H9 (cell line): ENCODE data around the gene UMAD1. TPM values are rescaled to one million over a fixed set of nuclear protein-coding genes. Genes with fewer than 3 reads are reported as not detected.

Experiments
- DNase-seq: peaks from one replicate; pipeline ENCODE4 v3.0.0-alpha.2; 2017
- H2AFZ ChIP-seq: one replicate; pipeline ENCODE4 v1.6.1; 2013; ENCODE audit warnings: mild to moderate bottlenecking, low read length, control low read depth, moderate library complexity
- H2AK5ac ChIP-seq: 2 replicates; pipeline ENCODE4 v1.6.1; 2013; ENCODE audit warnings: low read length, control low read depth, mixed read lengths; ENCODE audit not compliant: insufficient read length
- H2BK120ac ChIP-seq: one replicate; pipeline ENCODE4 v1.6.1; 2013; ENCODE audit warnings: low read depth, mild to moderate bottlenecking, low read length, control low read depth, inconsistent platforms; ENCODE audit not compliant: poor library complexity, severe bottlenecking
- H2BK12ac ChIP-seq: 2 replicates; pipeline ENCODE4 v1.6.1; 2013; ENCODE audit warnings: low read length, control low read depth, mixed read lengths, low read depth; ENCODE audit not compliant: insufficient read length
- H2BK15ac ChIP-seq: 2 replicates; pipeline ENCODE4 v1.6.1; 2013; ENCODE audit warnings: low read depth, low read length, control low read depth
- H2BK20ac ChIP-seq: one replicate; pipeline ENCODE4 v1.6.1; 2013; ENCODE audit warnings: low read depth, mild to moderate bottlenecking, low read length, control low read depth, inconsistent platforms; ENCODE audit not compliant: poor library complexity, severe bottlenecking
- H2BK5ac ChIP-seq: 2 replicates; pipeline ENCODE4 v1.6.1; 2013; ENCODE audit warnings: low read length, control low read depth, mixed read lengths; ENCODE audit not compliant: insufficient read length
- H3K14ac ChIP-seq: 2 replicates; pipeline ENCODE4 v1.6.1; 2013; ENCODE audit warnings: low read length, control low read depth; ENCODE audit not compliant: insufficient read depth
- H3K18ac ChIP-seq: 2 replicates; pipeline ENCODE4 v1.6.1; 2013; ENCODE audit warnings: low read depth, mild to moderate bottlenecking, mixed read lengths, low read length, control low read depth; ENCODE audit not compliant: insufficient read length
- H3K23ac ChIP-seq: 2 replicates; pipeline ENCODE4 v1.6.1; 2013; ENCODE audit warnings: low read length, control low read depth, mixed read lengths, low read depth; ENCODE audit not compliant: insufficient read length
- H3K23me2 ChIP-seq: 2 replicates; pipeline ENCODE4 v1.6.1; 2013; ENCODE audit warnings: low read depth, mild to moderate bottlenecking, mixed read lengths, low read length, control low read depth; ENCODE audit not compliant: insufficient read length, poor library complexity, severe bottlenecking
- H3K27ac ChIP-seq: 2 replicates; pipeline ENCODE4 v1.5.1; 2013; ENCODE audit warnings: low read length, control low read depth, mixed read lengths, low read depth; ENCODE audit not compliant: insufficient read length
- H3K27me3 ChIP-seq: 2 replicates; pipeline ENCODE4 v1.6.1; 2013; ENCODE audit warnings: low read length, control low read depth, inconsistent platforms; ENCODE audit not compliant: insufficient read depth
- H3K4ac ChIP-seq: 2 replicates; pipeline ENCODE4 v1.6.1; 2013; ENCODE audit warnings: low read depth, mild to moderate bottlenecking, control low read depth, inconsistent platforms, low read length, moderate library complexity
- H3K4me1 ChIP-seq: 2 replicates; pipeline ENCODE4 v1.6.1; 2013; ENCODE audit warnings: low read length, control low read depth, inconsistent platforms; ENCODE audit not compliant: insufficient read depth
- H3K4me2 ChIP-seq: 2 replicates; pipeline ENCODE4 v1.6.1; 2013; ENCODE audit warnings: low read length, control low read depth, mixed read lengths; ENCODE audit not compliant: insufficient read length, insufficient read depth
- H3K56ac ChIP-seq: 2 replicates; pipeline ENCODE4 v1.6.1; 2013; ENCODE audit warnings: low read depth, mild to moderate bottlenecking, mixed read lengths, low read length, control low read depth; ENCODE audit not compliant: insufficient read length
- H3K79me1 ChIP-seq: 2 replicates; pipeline ENCODE4 v1.6.1; 2013; ENCODE audit warnings: low read depth, mild to moderate bottlenecking, moderate library complexity, low read length, control low read depth, inconsistent platforms; ENCODE audit not compliant: insufficient read depth, poor library complexity, severe bottlenecking
- H3K79me2 ChIP-seq: 2 replicates; pipeline ENCODE4 v1.6.1; 2013; ENCODE audit warnings: low read length, control low read depth, inconsistent platforms; ENCODE audit not compliant: insufficient read depth
- H3K9ac ChIP-seq: 2 replicates; pipeline ENCODE4 v1.6.1; 2013; ENCODE audit warnings: low read length, control low read depth, mixed read lengths; ENCODE audit not compliant: insufficient read length; ENCODE audit errors: extremely low read depth
- H3K9me3 ChIP-seq: one replicate; pipeline ENCODE4 v1.6.1; 2013; ENCODE audit warnings: low read depth, low read length, inconsistent platforms; ENCODE audit not compliant: control insufficient read depth
- H3T11ph ChIP-seq: one replicate; pipeline ENCODE4 v1.6.1; 2013; ENCODE audit warnings: mild to moderate bottlenecking, low read length, control low read depth, inconsistent platforms
- H4K20me1 ChIP-seq: one replicate; pipeline ENCODE4 v1.6.1; 2013; ENCODE audit not compliant: control insufficient read depth, insufficient read length, insufficient read depth
- H4K5ac ChIP-seq: 2 replicates; pipeline ENCODE4 v1.6.1; 2013; ENCODE audit warnings: low read depth, mild to moderate bottlenecking, mixed read lengths, low read length, control low read depth; ENCODE audit not compliant: insufficient read length
- H4K8ac ChIP-seq: replicated peaks from 2 replicates; pipeline ENCODE4 v1.6.1; 2013; ENCODE audit warnings: low read length, control low read depth, mixed read lengths, low read depth; ENCODE audit not compliant: insufficient read length
- H4K91ac ChIP-seq: 2 replicates; pipeline ENCODE4 v1.6.1; 2013; ENCODE audit warnings: low read depth, mild to moderate bottlenecking, moderate library complexity, mixed read lengths, low read length, control low read depth; ENCODE audit not compliant: insufficient read length
- H3K27ac Mint-ChIP-seq, 3 experiments: 2 replicates in 2 of 3; 3 replicates in 1 of 3; pipeline ENCODE4 v1.8.0; 2020 to 2021; ENCODE audit warnings: mixed read lengths in 3 of 3, mild to moderate bottlenecking in 1 of 3, moderate library complexity in 1 of 3
- H3K27me3 Mint-ChIP-seq: 2 replicates; pipeline ENCODE4 v1.8.0; 2021; ENCODE audit warnings: low read depth, mild to moderate bottlenecking, moderate library complexity, mixed read lengths
- H3K36me3 Mint-ChIP-seq, 3 experiments: 2 replicates in 2 of 3; 3 replicates in 1 of 3; pipeline ENCODE4 v1.8.0; 2020 to 2021; ENCODE audit warnings: low read depth in 3 of 3, mixed read lengths in 3 of 3; ENCODE audit not compliant: insufficient read depth in 1 of 3
- H3K4me1 Mint-ChIP-seq, 2 experiments: 2 replicates each; pipeline ENCODE4 v1.8.0; 2020; ENCODE audit warnings: mixed read lengths in 2 of 2
- H3K4me3 Mint-ChIP-seq, 2 experiments: 2 replicates in 1 of 2; 3 replicates in 1 of 2; pipeline ENCODE4 v1.8.0; 2020 to 2021; ENCODE audit warnings: mild to moderate bottlenecking in 2 of 2, mixed read lengths in 2 of 2, moderate library complexity in 1 of 2
- H3K9me3 Mint-ChIP-seq, 2 experiments: 2 replicates in 1 of 2; 3 replicates in 1 of 2; pipeline ENCODE4 v1.8.0; 2020; ENCODE audit warnings: mild to moderate bottlenecking in 2 of 2, mixed read lengths in 2 of 2, moderate library complexity in 1 of 2
- total RNA-seq: library from RNA; stranded (reverse); gene quantifications from 2 replicates; pipeline ENCODE4 v1.2.1, GENCODE V29; 2021
- TF ChIP-seq, protein P1 (sequence below): fragments of 200-600 bp; sonication (generic); conservative IDR thresholded peaks from 3 replicates; pipeline ENCODE4 v1.8.0; 2021; ENCODE audit warnings: antibody characterized with exemption, mild to moderate bottlenecking

Gene UMAD1
- total RNA-seq, 1 experiment from 2014 or later = 8.9 TPM

DNA sequence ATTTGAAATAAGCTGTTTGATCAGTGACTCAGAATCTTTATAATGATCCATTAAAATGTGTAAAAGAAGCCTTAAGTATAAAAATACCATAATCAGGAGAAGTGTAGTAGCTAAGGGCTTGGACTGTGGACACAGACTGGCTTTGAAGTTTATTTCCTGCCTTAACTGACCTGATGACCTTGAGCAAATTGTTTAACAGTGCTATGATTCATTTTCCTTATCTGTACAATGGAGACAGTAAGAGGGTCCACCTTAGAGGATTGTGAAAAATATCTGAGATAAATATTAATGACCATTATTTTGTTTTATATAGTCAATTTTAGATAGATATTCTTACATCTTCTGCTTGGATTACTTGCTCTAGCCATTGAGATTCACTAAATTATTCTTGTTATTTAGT lies 91.2 kb downstream of the UMAD1 start:
- no peak overlapping the region for H3K56ac ChIP-seq
- H3K79me2 ChIP-seq = no peaks in the 10 kb centered on the region
- no peaks in the 10 kb centered on the region for H3K79me1 ChIP-seq
- H3K4me1 Mint-ChIP-seq = peaks cover 6 to 9% of the 10 kb centered on the region in 2 experiments
- H4K8ac ChIP-seq = no peak overlapping the region
- H2BK5ac ChIP-seq = no peak overlapping the region
- no peaks in the 10 kb centered on the region for H3K27me3 Mint-ChIP-seq
- no peak overlapping the region for H3K4me3 Mint-ChIP-seq
- no peak overlapping the region for H3K4ac ChIP-seq
- H3K9ac ChIP-seq = no peak overlapping the region
- no peak overlapping the region for H2BK20ac ChIP-seq
- TF ChIP-seq, protein P1, sequence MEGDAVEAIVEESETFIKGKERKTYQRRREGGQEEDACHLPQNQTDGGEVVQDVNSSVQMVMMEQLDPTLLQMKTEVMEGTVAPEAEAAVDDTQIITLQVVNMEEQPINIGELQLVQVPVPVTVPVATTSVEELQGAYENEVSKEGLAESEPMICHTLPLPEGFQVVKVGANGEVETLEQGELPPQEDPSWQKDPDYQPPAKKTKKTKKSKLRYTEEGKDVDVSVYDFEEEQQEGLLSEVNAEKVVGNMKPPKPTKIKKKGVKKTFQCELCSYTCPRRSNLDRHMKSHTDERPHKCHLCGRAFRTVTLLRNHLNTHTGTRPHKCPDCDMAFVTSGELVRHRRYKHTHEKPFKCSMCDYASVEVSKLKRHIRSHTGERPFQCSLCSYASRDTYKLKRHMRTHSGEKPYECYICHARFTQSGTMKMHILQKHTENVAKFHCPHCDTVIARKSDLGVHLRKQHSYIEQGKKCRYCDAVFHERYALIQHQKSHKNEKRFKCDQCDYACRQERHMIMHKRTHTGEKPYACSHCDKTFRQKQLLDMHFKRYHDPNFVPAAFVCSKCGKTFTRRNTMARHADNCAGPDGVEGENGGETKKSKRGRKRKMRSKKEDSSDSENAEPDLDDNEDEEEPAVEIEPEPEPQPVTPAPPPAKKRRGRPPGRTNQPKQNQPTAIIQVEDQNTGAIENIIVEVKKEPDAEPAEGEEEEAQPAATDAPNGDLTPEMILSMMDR = no peak
- no peak overlapping the region for H3K27ac Mint-ChIP-seq
- no peak overlapping the region for H2BK12ac ChIP-seq
- H3K27ac ChIP-seq = no peak overlapping the region
- H3K36me3 Mint-ChIP-seq = peaks cover 0 to 2% (median 0%) of the 10 kb centered on the region in 3 experiments; a peak in 2 of 7 replicates
- 0 out of 5 replicates have a peak, but pooled peaks cover 0 to 2% of the 10 kb centered on the region in 2 experiments for H3K9me3 Mint-ChIP-seq
- no peaks in the 10 kb centered on the region for H3K9me3 ChIP-seq
- H3K18ac ChIP-seq = no peak overlapping the region
- no peak overlapping the region for H2BK120ac ChIP-seq
- no peak overlapping the region for H2AFZ ChIP-seq
- H3K23me2 ChIP-seq = no peaks in the 10 kb centered on the region
- DNase-seq = no peak
- no peak overlapping the region for H4K91ac ChIP-seq
- no peak overlapping the region for H4K5ac ChIP-seq
- H3K4me2 ChIP-seq = no peak overlapping the region
- H3K27me3 ChIP-seq = no peaks in the 10 kb centered on the region
- H2AK5ac ChIP-seq = no peak overlapping the region
- H3K23ac ChIP-seq = no peak overlapping the region
- H4K20me1 ChIP-seq = no peaks in the 10 kb centered on the region
- no peak overlapping the region for H3K14ac ChIP-seq
- H2BK15ac ChIP-seq = no peak overlapping the region
- H3K4me1 ChIP-seq = peaks cover under 1% of the 10 kb centered on the region; the same call in 1 of the 2 replicates
- H3T11ph ChIP-seq = no peak overlapping the region
